GM12801 (cell line): ENCODE measurements around the gene SYTL4.

Source experiments
- TF ChIP-seq, protein P1 (sequence below): IDR thresholded peaks from one replicate; pipeline ENCODE4 v1.5.1; 2011; ENCODE audit warnings: control low read depth; ENCODE audit not compliant: insufficient read length; ENCODE audit errors: extremely low read depth

Gene SYTL4

GRCh38 chrX:100745205-100745604 lies 13.3 kb upstream of the SYTL4 start:
- TF ChIP-seq, protein P1, sequence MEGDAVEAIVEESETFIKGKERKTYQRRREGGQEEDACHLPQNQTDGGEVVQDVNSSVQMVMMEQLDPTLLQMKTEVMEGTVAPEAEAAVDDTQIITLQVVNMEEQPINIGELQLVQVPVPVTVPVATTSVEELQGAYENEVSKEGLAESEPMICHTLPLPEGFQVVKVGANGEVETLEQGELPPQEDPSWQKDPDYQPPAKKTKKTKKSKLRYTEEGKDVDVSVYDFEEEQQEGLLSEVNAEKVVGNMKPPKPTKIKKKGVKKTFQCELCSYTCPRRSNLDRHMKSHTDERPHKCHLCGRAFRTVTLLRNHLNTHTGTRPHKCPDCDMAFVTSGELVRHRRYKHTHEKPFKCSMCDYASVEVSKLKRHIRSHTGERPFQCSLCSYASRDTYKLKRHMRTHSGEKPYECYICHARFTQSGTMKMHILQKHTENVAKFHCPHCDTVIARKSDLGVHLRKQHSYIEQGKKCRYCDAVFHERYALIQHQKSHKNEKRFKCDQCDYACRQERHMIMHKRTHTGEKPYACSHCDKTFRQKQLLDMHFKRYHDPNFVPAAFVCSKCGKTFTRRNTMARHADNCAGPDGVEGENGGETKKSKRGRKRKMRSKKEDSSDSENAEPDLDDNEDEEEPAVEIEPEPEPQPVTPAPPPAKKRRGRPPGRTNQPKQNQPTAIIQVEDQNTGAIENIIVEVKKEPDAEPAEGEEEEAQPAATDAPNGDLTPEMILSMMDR: no peak

DNA sequence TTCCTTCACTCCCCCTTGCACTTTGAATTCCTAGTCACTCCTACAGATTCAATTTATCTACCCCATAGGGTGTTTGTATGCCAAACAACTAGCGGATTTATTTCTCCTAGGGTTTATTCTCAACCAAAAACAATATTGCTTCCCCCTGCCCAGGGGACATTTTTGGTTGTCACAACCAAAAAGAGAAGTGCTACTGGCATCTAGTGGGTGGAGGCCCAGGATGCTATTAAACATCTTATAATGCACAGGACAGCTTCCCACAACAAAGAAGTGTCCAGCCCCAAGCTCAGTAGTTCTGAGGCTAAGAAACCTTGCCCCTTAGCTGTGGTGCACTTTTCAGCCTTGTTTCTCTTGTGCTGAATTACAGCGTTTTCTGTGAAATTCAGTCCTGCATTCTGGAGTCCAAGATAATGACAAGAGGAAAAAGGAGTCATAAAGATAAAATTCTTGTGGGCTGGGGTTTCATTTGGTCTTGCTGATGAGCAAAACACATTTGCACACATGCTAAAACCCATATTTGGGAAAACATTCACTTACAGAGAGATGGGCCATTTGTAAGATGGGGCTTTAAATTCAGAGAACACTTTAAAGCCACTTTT lies 11.2 kb upstream of the SYTL4 start:
- TF ChIP-seq, protein P1: no peak

DNA sequence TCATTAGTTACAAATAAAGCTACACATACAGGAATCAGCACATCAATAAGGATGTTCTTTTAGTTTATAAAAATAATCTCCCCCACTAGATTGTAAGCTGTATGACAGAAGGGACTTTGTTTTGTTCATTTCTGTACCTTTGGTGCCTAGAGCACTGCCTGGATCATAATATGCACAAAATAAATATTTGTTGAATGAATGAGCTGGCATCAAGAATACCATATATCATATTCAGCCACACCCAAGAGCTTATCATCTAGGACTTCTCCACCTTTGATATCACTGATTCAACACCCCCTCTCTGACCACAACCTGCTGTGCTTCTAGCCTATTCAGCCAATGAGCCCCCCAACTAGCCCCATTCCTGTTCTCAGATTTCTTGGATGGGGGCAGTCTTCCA lies 10.6 kb downstream of the SYTL4 start:
- TF ChIP-seq, protein P1: no peak

- TF ChIP-seq, protein P1: no peak
Observed at GRCh38 chrX:100720301-100720700, 11.6 kb downstream of the SYTL4 start.

GRCh38 chrX:100719139-100719538 lies 12.8 kb downstream of the SYTL4 start:
- TF ChIP-seq, protein P1: no peak

DNA sequence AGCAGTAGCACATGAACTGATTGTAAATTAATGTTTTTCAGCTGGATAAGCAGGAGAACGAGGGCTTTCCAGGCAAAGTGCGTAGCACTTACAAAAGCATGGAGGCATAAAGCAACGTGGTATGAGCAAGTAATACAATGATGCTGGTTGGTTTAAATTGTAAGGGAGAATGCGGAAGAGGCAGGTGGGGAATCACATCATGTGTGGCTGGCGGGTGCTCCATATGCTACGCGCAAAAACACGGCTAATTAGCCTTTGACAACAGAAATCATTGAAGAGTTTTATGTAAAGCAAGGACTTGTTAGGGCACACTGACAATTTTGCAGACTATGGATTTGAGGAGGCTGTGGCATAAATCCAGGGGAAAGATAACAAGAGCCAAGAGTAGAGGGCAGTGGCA lies 14.6 kb downstream of the SYTL4 start:
- TF ChIP-seq, protein P1: no peak

DNA sequence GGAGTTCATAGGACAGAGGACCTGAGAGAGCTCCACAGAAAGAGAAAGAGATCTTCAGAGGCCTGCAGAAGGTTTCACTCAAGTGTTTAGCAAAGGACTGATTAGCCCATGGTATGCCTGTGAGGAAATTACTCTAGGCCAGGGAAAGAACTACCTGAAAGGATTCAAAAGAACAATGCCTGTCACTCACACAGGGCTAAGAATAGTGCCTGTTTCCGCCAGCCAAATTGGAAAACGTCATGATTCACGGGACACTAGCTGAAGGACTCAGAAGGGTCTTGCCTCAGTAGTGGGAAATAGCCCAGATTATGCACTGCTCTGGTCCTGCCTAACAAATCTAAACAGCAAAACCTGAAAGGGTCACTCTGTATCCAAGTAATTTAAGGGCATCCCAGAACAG lies 21.1 kb downstream of the SYTL4 start:
- TF ChIP-seq, protein P1: no peak
